ENCODE data around the gene LRP1B. TPM values are rescaled to one million over a fixed set of nuclear protein-coding genes. Genes with fewer than 3 reads are reported as not detected.
"Not testable (repeated sequence)": the region's sequence is repeated elsewhere in the genome, so short reads cannot be mapped to it uniquely, and the experiment has no call there.

Gene LRP1B
- total RNA-seq, 6 experiments from 2014 or later = 0.06 to 1.7 (median 0.15) TPM; not detected in 1

GRCh38 chr2:140349695-140350094 lies 1781.1 kb downstream of the LRP1B start:
- 30% methylated on average over 3 of the region's 3 CpGs for WGBS (ENCODE audit: insufficient coverage, low coverage, low lambda C conversion rate, missing lambda C conversion rate)

GRCh38 chr2:140348826-140349225 lies 1782.0 kb downstream of the LRP1B start:
- Histone ChIP-seq H3K9me3 (no peaks in the 10 kb centered on the region), H3K4me3 (no peak overlapping the region), H3K36me3 (no peaks in the 10 kb centered on the region), H3K4me1 (no peaks in the 10 kb centered on the region), H3K27me3 (no peaks in the 10 kb centered on the region), H3K27ac (no peak overlapping the region)
- TF ChIP-seq POLR2A (IDR thresholded peaks at IDR 0.05) (no peak), CTCF (IDR thresholded peaks at IDR 0.05) (no peak)
- intact Hi-C loops (cut with DNase I) = no loop called here
- ATAC-seq (no peak), DNase-seq (no peak)
- 55% methylated on average over 4 of the region's 4 CpGs for WGBS (ENCODE audit: insufficient coverage, low coverage, low lambda C conversion rate, missing lambda C conversion rate)

More at GRCh38 chr2:140349695-140350094, 1781.1 kb downstream of the LRP1B start:
- Histone ChIP-seq H3K36me3 (no peaks in the 10 kb centered on the region), H3K4me1 (no peaks in the 10 kb centered on the region), H3K27me3 (no peaks in the 10 kb centered on the region), H3K4me3 (no peak overlapping the region), H3K9me3 (no peaks in the 10 kb centered on the region), H3K27ac (no peak overlapping the region)
- ATAC-seq (no peak), DNase-seq (no peak)
- intact Hi-C loops (cut with DNase I) = no loop called here
- no peak for TF ChIP-seq CTCF (IDR thresholded peaks at IDR 0.05)
- TF ChIP-seq POLR2A (IDR thresholded peaks at IDR 0.05) = no peak

GRCh38 chr2:140344838-140345237 lies 1786.0 kb downstream of the LRP1B start:
- Histone ChIP-seq H3K9me3 (no peaks in the 10 kb centered on the region), H3K27ac (no peak overlapping the region), H3K4me3 (no peak overlapping the region), H3K36me3 (no peaks in the 10 kb centered on the region), H3K27me3 (no peaks in the 10 kb centered on the region), H3K4me1 (no peaks in the 10 kb centered on the region)
- 36% methylated on average over 1 of the region's 1 CpG for WGBS (ENCODE audit: insufficient coverage, low coverage, low lambda C conversion rate, missing lambda C conversion rate)
- DNase-seq = no peak
- no peak for ATAC-seq
- TF ChIP-seq CTCF (IDR thresholded peaks at IDR 0.05) = no peak
- no peak for TF ChIP-seq POLR2A (IDR thresholded peaks at IDR 0.05)
- intact Hi-C loops (cut with DNase I) = no loop called here

- H3K9me3 ChIP-seq; intact Hi-C loops (cut with DNase I); H3K4me3 ChIP-seq; H3K27me3 ChIP-seq; H3K36me3 ChIP-seq; DNase-seq; H3K27ac ChIP-seq; H3K4me1 ChIP-seq; ATAC-seq: not testable (repeated sequence)
- WGBS (ENCODE audit: insufficient coverage, low coverage, low lambda C conversion rate, missing lambda C conversion rate) = 69% methylated on average over 1 of the region's 1 CpG
These were observed 1786.5 kb downstream of the LRP1B start for GRCh38 chr2:140344266-140344665.

GRCh38 chr2:140338795-140339194 lies 1792.0 kb downstream of the LRP1B start:
- DNase-seq (no peak), ATAC-seq (no peak)
- no peak overlapping the region for H3K27ac ChIP-seq
- TF ChIP-seq POLR2A (IDR thresholded peaks at IDR 0.05) = no peak
- no peak for TF ChIP-seq CTCF (IDR thresholded peaks at IDR 0.05)
- H3K4me3 ChIP-seq = no peak overlapping the region
- H3K36me3 ChIP-seq = no peaks in the 10 kb centered on the region
- intact Hi-C loops (cut with DNase I) = no loop called here
- no peaks in the 10 kb centered on the region for H3K27me3 ChIP-seq
- no peaks in the 10 kb centered on the region for H3K9me3 ChIP-seq
- 33% methylated on average over 1 of the region's 1 CpG for WGBS (ENCODE audit: insufficient coverage, low coverage, low lambda C conversion rate, missing lambda C conversion rate)
- no peaks in the 10 kb centered on the region for H3K4me1 ChIP-seq

Measured in right lobe of liver (tissue), 6 donors.